Tibial nerve (tissue), 4 donors: ENCODE measurements around the gene ZNF763.
"Not testable (repeated sequence)": the region's sequence is repeated elsewhere in the genome, so short reads cannot be mapped to it uniquely, and the experiment has no call there.

Source experiments
- EP300 ChIP-seq, 2 donors: sonication (generic); formaldehyde crosslinking; IDR thresholded peaks; one replicate each; pipeline ENCODE4 v1.6.1; 2017; ENCODE audit warnings: antibody characterized with exemption in 2 of 2, mild to moderate bottlenecking in 1 of 2
- POLR2A ChIP-seq, 2 donors: fragments of 450-650 bp; IDR thresholded peaks; one replicate each; pipeline ENCODE4 v1.6.1; 2017; ENCODE audit warnings: antibody characterized with exemption in 2 of 2, mild to moderate bottlenecking in 2 of 2, moderate library complexity in 2 of 2
- TF ChIP-seq, protein P1 (sequence below), 5 experiments: fragments of 200-600 bp in 3 of 5; fragments of 450-650 bp in 2 of 5; sonication (generic) in 3 of 5; IDR thresholded peaks; one replicate each; pipeline ENCODE4 v1.5.1; 2016 to 2019; ENCODE audit warnings: antibody characterized with exemption in 5 of 5, mild to moderate bottlenecking in 3 of 5, moderate library complexity in 2 of 5

DNA sequence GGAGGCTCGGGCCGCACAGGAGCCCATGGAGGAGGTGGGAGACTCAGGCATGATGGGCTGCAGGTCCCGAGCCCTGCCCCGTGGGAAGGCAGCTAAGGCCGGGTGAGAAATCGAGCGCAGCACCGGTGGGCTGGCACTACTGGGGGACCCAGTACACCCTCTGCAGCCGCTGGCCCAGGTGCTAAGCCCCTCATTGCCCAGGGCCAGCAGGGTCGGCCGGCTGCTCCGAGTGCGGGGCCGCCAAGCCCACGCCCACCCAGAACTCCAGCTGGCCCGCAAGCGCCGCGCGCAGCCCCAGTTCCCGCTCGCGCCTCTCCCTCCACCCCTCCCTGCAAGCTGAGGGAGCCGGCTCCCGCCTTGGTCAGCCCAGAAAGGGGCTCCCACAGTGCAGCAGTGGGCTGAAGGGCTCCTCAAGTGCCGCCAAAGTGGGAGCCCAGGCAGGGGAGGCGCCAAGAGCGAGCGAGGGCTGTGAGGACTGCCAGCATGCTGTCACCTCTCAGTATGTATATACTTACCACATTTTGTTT, 23.4 kb upstream of the ZNF763 start:
- TF ChIP-seq, protein P1, sequence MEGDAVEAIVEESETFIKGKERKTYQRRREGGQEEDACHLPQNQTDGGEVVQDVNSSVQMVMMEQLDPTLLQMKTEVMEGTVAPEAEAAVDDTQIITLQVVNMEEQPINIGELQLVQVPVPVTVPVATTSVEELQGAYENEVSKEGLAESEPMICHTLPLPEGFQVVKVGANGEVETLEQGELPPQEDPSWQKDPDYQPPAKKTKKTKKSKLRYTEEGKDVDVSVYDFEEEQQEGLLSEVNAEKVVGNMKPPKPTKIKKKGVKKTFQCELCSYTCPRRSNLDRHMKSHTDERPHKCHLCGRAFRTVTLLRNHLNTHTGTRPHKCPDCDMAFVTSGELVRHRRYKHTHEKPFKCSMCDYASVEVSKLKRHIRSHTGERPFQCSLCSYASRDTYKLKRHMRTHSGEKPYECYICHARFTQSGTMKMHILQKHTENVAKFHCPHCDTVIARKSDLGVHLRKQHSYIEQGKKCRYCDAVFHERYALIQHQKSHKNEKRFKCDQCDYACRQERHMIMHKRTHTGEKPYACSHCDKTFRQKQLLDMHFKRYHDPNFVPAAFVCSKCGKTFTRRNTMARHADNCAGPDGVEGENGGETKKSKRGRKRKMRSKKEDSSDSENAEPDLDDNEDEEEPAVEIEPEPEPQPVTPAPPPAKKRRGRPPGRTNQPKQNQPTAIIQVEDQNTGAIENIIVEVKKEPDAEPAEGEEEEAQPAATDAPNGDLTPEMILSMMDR (IDR thresholded peaks at IDR 0.05) = not testable (repeated sequence)
- not testable (repeated sequence) for TF ChIP-seq POLR2A, EP300 (IDR thresholded peaks at IDR 0.05)
